Astrocyte (in vitro differentiated cells and primary cell): ENCODE measurements around the gene KRTCAP2. TPM values are rescaled to one million over a fixed set of nuclear protein-coding genes. Genes with fewer than 3 reads are reported as not detected.
A peak's percentile ranks its signal among the peaks of the same experiment; 100 is the strongest.

Source experiments
- DNase-seq: peaks from one replicate; pipeline ENCODE4 v3.0.0-alpha.2; 2010; ENCODE audit warnings: low read depth
- FAIRE-seq: peaks from 2 replicates; lab custom pipeline; 2011; peaks lifted over from hg19 to GRCh38; lab: Jason Lieb, UNC
- H2AFZ ChIP-seq: 2 replicates; pipeline ENCODE4 v1.6.0; 2012; ENCODE audit warnings: low read depth, low read length, inconsistent platforms
- H3K27ac ChIP-seq: 2 replicates; pipeline ENCODE4 v1.5.1; 2011; ENCODE audit warnings: low read depth, low read length, inconsistent platforms
- H3K27me3 ChIP-seq: 2 replicates; pipeline ENCODE4 v1.6.0; 2011; ENCODE audit warnings: low read length, inconsistent platforms; ENCODE audit not compliant: insufficient read depth
- H3K36me3 ChIP-seq: 2 replicates; pipeline ENCODE4 v1.5.1; 2011; ENCODE audit warnings: low read length, inconsistent platforms; ENCODE audit not compliant: insufficient read depth
- H3K4me1 ChIP-seq: 2 replicates; pipeline ENCODE4 v1.5.1; 2011; ENCODE audit warnings: low read length, inconsistent platforms; ENCODE audit not compliant: insufficient read depth
- H3K4me2 ChIP-seq: 2 replicates; pipeline ENCODE4 v1.6.0; 2012; ENCODE audit warnings: low read length, inconsistent platforms
- H3K4me3 ChIP-seq: 2 replicates; pipeline ENCODE4 v1.5.1; 2011; ENCODE audit warnings: low read depth, mild to moderate bottlenecking, low read length, inconsistent platforms; ENCODE audit not compliant: insufficient read depth
- H3K79me2 ChIP-seq: 2 replicates; pipeline ENCODE4 v1.6.0; 2012; ENCODE audit warnings: mild to moderate bottlenecking, low read length, inconsistent platforms; ENCODE audit not compliant: insufficient read depth
- H3K9ac ChIP-seq: 2 replicates; pipeline ENCODE4 v1.6.0; 2012; ENCODE audit warnings: mild to moderate bottlenecking, low read length, inconsistent platforms
- H3K9me3 ChIP-seq: 2 replicates; pipeline ENCODE4 v1.5.1; 2012; ENCODE audit warnings: low read depth, mild to moderate bottlenecking, low read length, inconsistent platforms; ENCODE audit not compliant: insufficient read depth
- H4K20me1 ChIP-seq: 2 replicates; pipeline ENCODE4 v1.6.0; 2012; ENCODE audit warnings: low read length, inconsistent platforms; ENCODE audit not compliant: insufficient read depth
- H3K27ac Mint-ChIP-seq: one replicate; pipeline ENCODE4 v1.8.0; 2021; ENCODE audit warnings: mild to moderate bottlenecking, mixed read lengths; ENCODE audit not compliant: unreplicated experiment
- H3K27me3 Mint-ChIP-seq: one replicate; pipeline ENCODE4 v1.8.0; 2021; ENCODE audit warnings: low read depth, mixed read lengths; ENCODE audit not compliant: unreplicated experiment
- H3K36me3 Mint-ChIP-seq: one replicate; pipeline ENCODE4 v1.8.0; 2021; ENCODE audit warnings: low read depth, mixed read lengths; ENCODE audit not compliant: unreplicated experiment
- H3K4me1 Mint-ChIP-seq: one replicate; pipeline ENCODE4 v1.8.0; 2021; ENCODE audit warnings: low read depth, mixed read lengths; ENCODE audit not compliant: unreplicated experiment
- H3K4me3 Mint-ChIP-seq: one replicate; pipeline ENCODE4 v1.8.0; 2021; ENCODE audit warnings: mild to moderate bottlenecking, moderate library complexity, mixed read lengths; ENCODE audit not compliant: unreplicated experiment
- H3K9me3 Mint-ChIP-seq: one replicate; pipeline ENCODE4 v1.8.0; 2021; ENCODE audit warnings: mild to moderate bottlenecking, mixed read lengths; ENCODE audit not compliant: unreplicated experiment
- CTCF ChIP-seq: IDR thresholded peaks from 2 replicates; pipeline ENCODE4 v1.5.1; 2011; ENCODE audit warnings: low read depth, mild to moderate bottlenecking, inconsistent platforms, low read length, moderate library complexity; ENCODE audit not compliant: insufficient read depth
- EZH2 ChIP-seq: IDR thresholded peaks from 2 replicates; pipeline ENCODE4 v1.6.1; 2012; ENCODE audit warnings: mild to moderate bottlenecking, low read length, inconsistent platforms; ENCODE audit not compliant: insufficient read depth
- total RNA-seq: library from RNA; stranded (reverse); gene quantifications from 2 replicates; pipeline ENCODE4 v1.2.1, GENCODE V29; 2021

KRTCAP2 gene
- total RNA-seq, 1 donor from 2014 or later = 161 TPM

GRCh38 chr1:155200920-155201319, 27.8 kb upstream of the KRTCAP2 start:
- H3K27me3 ChIP-seq = no peaks in the 10 kb centered on the region
- peaks cover 9% of the 10 kb centered on the region for H3K4me1 Mint-ChIP-seq
- H3K27ac ChIP-seq = no peak overlapping the region
- H4K20me1 ChIP-seq = peaks cover 39% of the 10 kb centered on the region
- H2AFZ ChIP-seq = no peak overlapping the region
- H3K9ac ChIP-seq = no peak overlapping the region
- peaks cover 16% of the 10 kb centered on the region for H3K79me2 ChIP-seq
- peaks cover 5% of the 10 kb centered on the region for H3K36me3 ChIP-seq
- H3K9me3 Mint-ChIP-seq = peaks cover 2% of the 10 kb centered on the region
- peak overlapping the region; percentile 54 for H3K4me3 Mint-ChIP-seq
- H3K36me3 Mint-ChIP-seq = peaks cover 40% of the 10 kb centered on the region
- H3K27me3 Mint-ChIP-seq = no peaks in the 10 kb centered on the region
- H3K27ac Mint-ChIP-seq = no peak overlapping the region
- H3K9me3 ChIP-seq = no peaks in the 10 kb centered on the region
- H3K4me3 ChIP-seq = no peak overlapping the region
- peaks cover 8% of the 10 kb centered on the region for H3K4me1 ChIP-seq
- TF ChIP-seq CTCF (no peak), EZH2 (no peak)
- FAIRE-seq (no peak), DNase-seq (no peak)
- H3K4me2 ChIP-seq = no peak overlapping the region

GRCh38 chr1:155199792-155200191, 26.7 kb upstream of the KRTCAP2 start:
- no peak overlapping the region for H3K27ac Mint-ChIP-seq
- FAIRE-seq = no peak
- no peak overlapping the region for H2AFZ ChIP-seq
- H3K9me3 Mint-ChIP-seq = peaks cover 2% of the 10 kb centered on the region
- H3K79me2 ChIP-seq = peaks cover 18% of the 10 kb centered on the region
- peaks cover 14% of the 10 kb centered on the region for H3K4me1 ChIP-seq
- H3K36me3 ChIP-seq = peaks cover 5% of the 10 kb centered on the region
- no peak overlapping the region for H3K4me3 ChIP-seq
- peaks cover 35% of the 10 kb centered on the region for H4K20me1 ChIP-seq
- H3K27me3 Mint-ChIP-seq = no peaks in the 10 kb centered on the region
- TF ChIP-seq CTCF = no peak
- TF ChIP-seq EZH2 = no peak
- H3K4me1 Mint-ChIP-seq = peaks cover 13% of the 10 kb centered on the region
- no peak overlapping the region for H3K9ac ChIP-seq
- H3K4me2 ChIP-seq = no peak overlapping the region
- H3K27me3 ChIP-seq = no peaks in the 10 kb centered on the region
- no peaks in the 10 kb centered on the region for H3K9me3 ChIP-seq
- H3K4me3 Mint-ChIP-seq = peak overlapping the region; percentile 2
- DNase-seq = no peak
- no peak overlapping the region for H3K27ac ChIP-seq
- peaks cover 37% of the 10 kb centered on the region for H3K36me3 Mint-ChIP-seq

GRCh38 chr1:155198547-155198906, 25.4 kb upstream of the KRTCAP2 start:
- H3K4me1 ChIP-seq = peaks cover 25% of the 10 kb centered on the region
- H2AFZ ChIP-seq = no peak overlapping the region
- H3K36me3 ChIP-seq = peaks cover 5% of the 10 kb centered on the region
- peaks cover 18% of the 10 kb centered on the region for H3K79me2 ChIP-seq
- H3K9ac ChIP-seq = no peak overlapping the region
- DNase-seq (no peak), FAIRE-seq (no peak)
- H3K27me3 Mint-ChIP-seq = no peaks in the 10 kb centered on the region
- H3K4me3 ChIP-seq = no peak overlapping the region
- H3K27me3 ChIP-seq = no peaks in the 10 kb centered on the region
- H3K4me1 Mint-ChIP-seq = peaks cover 22% of the 10 kb centered on the region
- H3K9me3 Mint-ChIP-seq = peaks cover 2% of the 10 kb centered on the region
- no peak for TF ChIP-seq EZH2
- no peaks in the 10 kb centered on the region for H3K9me3 ChIP-seq
- H3K4me3 Mint-ChIP-seq = no peak overlapping the region
- no peak overlapping the region for H3K27ac ChIP-seq
- no peak overlapping the region for H3K27ac Mint-ChIP-seq
- H4K20me1 ChIP-seq = peaks cover 30% of the 10 kb centered on the region
- H3K4me2 ChIP-seq = no peak overlapping the region
- H3K36me3 Mint-ChIP-seq = peaks cover 34% of the 10 kb centered on the region
